Mammary epithelial cell (primary cell): ENCODE results near the gene VTI1B.
"Not testable (repeated sequence)": the region's sequence is repeated elsewhere in the genome, so short reads cannot be mapped to it uniquely, and the experiment has no call there.

ENCODE experiments used
- EZH2 ChIP-seq: IDR thresholded peaks from 2 replicates; pipeline ENCODE4 v1.6.1; 2012; ENCODE audit warnings: low read length, inconsistent platforms, borderline replicate concordance
- TF ChIP-seq, protein P1 (sequence below), 2 donors: IDR thresholded peaks in 1 of 2; conservative IDR thresholded peaks in 1 of 2; 2 replicates each; pipeline ENCODE4 v1.5.1; 2011 to 2012; ENCODE audit warnings: inconsistent platforms in 2 of 2, low read length in 2 of 2, mild to moderate bottlenecking in 2 of 2, control low read depth in 1 of 2, low read depth in 1 of 2; ENCODE audit not compliant: insufficient read depth in 1 of 2; ENCODE audit errors: extremely low read depth in 1 of 2

DNA sequence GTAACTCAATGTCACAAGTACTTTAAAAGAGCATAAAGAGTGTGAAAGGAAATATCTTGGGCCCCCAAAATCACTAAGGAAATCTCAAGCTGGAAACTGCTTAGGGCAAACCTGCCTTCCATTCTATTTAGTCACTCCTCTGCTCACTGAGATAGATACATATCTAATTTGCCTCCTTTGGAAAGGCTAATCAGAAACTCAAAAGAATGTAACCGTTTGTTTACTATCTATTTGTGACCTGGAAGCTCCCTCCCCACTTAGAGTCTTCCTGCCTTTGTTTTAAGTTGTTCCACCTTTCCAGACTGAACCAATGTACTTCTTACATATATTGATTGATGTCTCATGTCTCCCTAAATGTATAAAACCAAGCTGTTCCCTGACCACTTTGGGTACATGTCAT lies 35.4 kb upstream of the VTI1B start:
- not testable (repeated sequence) for TF ChIP-seq EZH2
- TF ChIP-seq, protein P1, sequence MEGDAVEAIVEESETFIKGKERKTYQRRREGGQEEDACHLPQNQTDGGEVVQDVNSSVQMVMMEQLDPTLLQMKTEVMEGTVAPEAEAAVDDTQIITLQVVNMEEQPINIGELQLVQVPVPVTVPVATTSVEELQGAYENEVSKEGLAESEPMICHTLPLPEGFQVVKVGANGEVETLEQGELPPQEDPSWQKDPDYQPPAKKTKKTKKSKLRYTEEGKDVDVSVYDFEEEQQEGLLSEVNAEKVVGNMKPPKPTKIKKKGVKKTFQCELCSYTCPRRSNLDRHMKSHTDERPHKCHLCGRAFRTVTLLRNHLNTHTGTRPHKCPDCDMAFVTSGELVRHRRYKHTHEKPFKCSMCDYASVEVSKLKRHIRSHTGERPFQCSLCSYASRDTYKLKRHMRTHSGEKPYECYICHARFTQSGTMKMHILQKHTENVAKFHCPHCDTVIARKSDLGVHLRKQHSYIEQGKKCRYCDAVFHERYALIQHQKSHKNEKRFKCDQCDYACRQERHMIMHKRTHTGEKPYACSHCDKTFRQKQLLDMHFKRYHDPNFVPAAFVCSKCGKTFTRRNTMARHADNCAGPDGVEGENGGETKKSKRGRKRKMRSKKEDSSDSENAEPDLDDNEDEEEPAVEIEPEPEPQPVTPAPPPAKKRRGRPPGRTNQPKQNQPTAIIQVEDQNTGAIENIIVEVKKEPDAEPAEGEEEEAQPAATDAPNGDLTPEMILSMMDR (conservative IDR thresholded peaks at IDR 0.05 in 1 of 2, IDR thresholded peaks at IDR 0.05 in 1 of 2; ENCODE audit: extremely low read depth in 1 of 2, insufficient read depth in 1 of 2, low read depth in 1 of 2, low read length in 2 of 2): not testable (repeated sequence)
